Measurements from ENCODE around the gene PAPSS2. TPM values are rescaled to one million over a fixed set of nuclear protein-coding genes. Genes with fewer than 3 reads are reported as not detected.

PAPSS2 gene
- total and polyA plus RNA-seq, 2 donors (not counting 3 experiments of a cell fraction or from before 2014, with no cell fraction given), result 27.9 to 82.6 TPM

GRCh38 chr10:87656431-87657072 lies 3.1 kb upstream of the PAPSS2 start:
- ChIA-PET POLR2A (no interaction called here), CTCF (interaction anchor here (0.8 to 6.6 kb wide), 17 partner anchors 19 to 733 kb away, joined by 3 to 68 read pairs (median 5); no protein-coding TSS in a partner anchor)
- FAIRE-seq, result peak; percentile 44
- peaks cover 38% of the 10 kb centered on the region for H3K4me1 ChIP-seq (ENCODE audit: control insufficient read depth, extremely low read depth, insufficient read depth, low read length)
- peaks cover 14% of the 10 kb centered on the region for H3K79me2 ChIP-seq (ENCODE audit: control insufficient read depth, insufficient read depth, low read length)
- no peak for TF ChIP-seq MYC (IDR thresholded peaks at IDR 0.05; ENCODE audit: low read depth, low read length)
- peak; percentile 57 to 70 for TF ChIP-seq CTCF (IDR thresholded peaks at IDR 0.05; ENCODE audit: extremely low read depth in 1 of 2, insufficient read depth in 1 of 2, low read depth in 1 of 2, low read length in 2 of 2)
- H4K20me1 ChIP-seq (replicated peaks; ENCODE audit: control insufficient read depth, extremely low read depth, insufficient read depth, low read length), result no peaks in the 10 kb centered on the region
- H3K27ac ChIP-seq (ENCODE audit: insufficient read depth, low read depth, low read length), result peak overlapping the region; percentile 71
- H3K9me1 ChIP-seq (replicated peaks; ENCODE audit: control insufficient read depth, extremely low read depth, insufficient read depth, low read length), result no peaks in the 10 kb centered on the region
- intact Hi-C loops (cut with micrococcal nuclease), result loop anchor here (1.0 to 2.0 kb wide), 8 partner anchors 79 to 897 kb away; partner anchors contain the start of gene ATAD1
- peak; percentile 78 for DNase-seq (ENCODE audit: low read depth, low spot score)
- H3K27me3 ChIP-seq (ENCODE audit: control insufficient read depth in 2 of 2, insufficient read depth in 2 of 2, low read length in 2 of 2), result no peaks in the 10 kb centered on the region
- H3K4me3 ChIP-seq (replicated peaks in 1 of 3; ENCODE audit: insufficient read depth in 1 of 3, low read depth in 1 of 3, low read length in 3 of 3), result no peak overlapping the region
- no peaks in the 10 kb centered on the region for H3K9me3 ChIP-seq (replicated peaks; ENCODE audit: control insufficient read depth, insufficient read depth, low read length)
- H2AFZ ChIP-seq (ENCODE audit: low read depth, low read length), result peak overlapping the region; percentile 34
- H3K9ac ChIP-seq (replicated peaks; ENCODE audit: extremely low read depth, insufficient read depth, low read length), result peak overlapping the region; percentile 53
- H3K4me2 ChIP-seq (ENCODE audit: insufficient read depth, low read length), result peak overlapping the region; percentile 48
- no TSS peak for BruUV-seq (replicated peaks)
- H3K36me3 ChIP-seq (ENCODE audit: control insufficient read depth in 2 of 2, extremely low read depth in 1 of 2, insufficient read depth in 2 of 2, low read length in 2 of 2), result no peaks in the 10 kb centered on the region
- dilution Hi-C loops (cut with MboI; ENCODE audit: extremely low pct_ligation_motif_present, low sequenced_read_pairs), result no loop called here

GRCh38 chr10:87657371-87657770 lies 2.3 kb upstream of the PAPSS2 start:
- dilution Hi-C loops (cut with MboI; ENCODE audit: extremely low pct_ligation_motif_present, low sequenced_read_pairs) (no loop called here), intact Hi-C loops (cut with micrococcal nuclease) (loop anchor here (1.0 to 2.0 kb wide), 4 partner anchors 115 to 457 kb away; partner anchors contain the start of gene ATAD1)
- H3K9ac ChIP-seq (replicated peaks; ENCODE audit: extremely low read depth, insufficient read depth, low read length), result peak overlapping the region; percentile 53
- DNase-seq (ENCODE audit: low read depth, low spot score) (peak; percentile 95), FAIRE-seq (peak; percentile 93)
- H3K9me1 ChIP-seq (replicated peaks; ENCODE audit: control insufficient read depth, extremely low read depth, insufficient read depth, low read length), result no peaks in the 10 kb centered on the region
- peak overlapping the region; percentile 48 for H3K4me2 ChIP-seq (ENCODE audit: insufficient read depth, low read length)
- no peaks in the 10 kb centered on the region for H3K36me3 ChIP-seq (ENCODE audit: control insufficient read depth in 2 of 2, extremely low read depth in 1 of 2, insufficient read depth in 2 of 2, low read length in 2 of 2)
- CTCF ChIA-PET, result interaction anchor here (0.8 to 6.6 kb wide), 18 partner anchors 19 to 732 kb away, joined by 3 to 68 read pairs (median 5); no protein-coding TSS in a partner anchor
- H3K27ac ChIP-seq (ENCODE audit: insufficient read depth, low read depth, low read length), result peak overlapping the region; percentile 71
- TF ChIP-seq FOS (IDR thresholded peaks at IDR 0.05; ENCODE audit: borderline replicate concordance, insufficient read depth, low read length) (peak; percentile 93), POLR2A (IDR thresholded peaks at IDR 0.05; ENCODE audit: low read depth, low read length) (peak; percentile 65), JUN (IDR thresholded peaks at IDR 0.05; ENCODE audit: borderline replicate concordance, insufficient read depth, insufficient read length, low read depth) (peak; percentile 83), EZH2 (IDR thresholded peaks at IDR 0.05; ENCODE audit: borderline replicate concordance, low read depth, low read length, severe bottlenecking) (no peak), MYC (IDR thresholded peaks at IDR 0.05; ENCODE audit: low read depth, low read length) (peak; percentile 5), POLR2AphosphoS5 (IDR thresholded peaks at IDR 0.05; ENCODE audit: insufficient read depth, low read depth, low read length) (peak; percentile 93), GATA2 (IDR thresholded peaks at IDR 0.05; ENCODE audit: insufficient read depth, insufficient read length, low read depth, low read length) (peak; percentile 91), CTCF (IDR thresholded peaks at IDR 0.05; ENCODE audit: extremely low read depth in 1 of 2, insufficient read depth in 1 of 2, low read depth in 1 of 2, low read length in 2 of 2) (no peak), MAX (IDR thresholded peaks at IDR 0.05; ENCODE audit: insufficient read depth, insufficient read length) (no peak)
- H3K4me1 ChIP-seq (ENCODE audit: control insufficient read depth, extremely low read depth, insufficient read depth, low read length), result peaks cover 47% of the 10 kb centered on the region
- H3K27me3 ChIP-seq (ENCODE audit: control insufficient read depth in 2 of 2, insufficient read depth in 2 of 2, low read length in 2 of 2), result no peaks in the 10 kb centered on the region
- H3K4me3 ChIP-seq (replicated peaks in 1 of 3; ENCODE audit: insufficient read depth in 1 of 3, low read depth in 1 of 3, low read length in 3 of 3), result no peak overlapping the region
- no peak overlapping the region for H2AFZ ChIP-seq (ENCODE audit: low read depth, low read length)
- peaks cover 22% of the 10 kb centered on the region for H3K79me2 ChIP-seq (ENCODE audit: control insufficient read depth, insufficient read depth, low read length)
- BruUV-seq (replicated peaks), result no TSS peak
- POLR2A ChIA-PET, result no interaction called here
- no peaks in the 10 kb centered on the region for H3K9me3 ChIP-seq (replicated peaks; ENCODE audit: control insufficient read depth, insufficient read depth, low read length)
- H4K20me1 ChIP-seq (replicated peaks; ENCODE audit: control insufficient read depth, extremely low read depth, insufficient read depth, low read length), result no peaks in the 10 kb centered on the region

All from endothelial cell of umbilical vein (primary cell).